ENCODE measurements around the gene FBXO34. TPM values are rescaled to one million over a fixed set of nuclear protein-coding genes. Genes with fewer than 3 reads are reported as not detected.

The FBXO34 gene
- total and polyA plus RNA-seq, 10 of the 15 experiments (the other 5 are each of a cell fraction or from before 2014, with no cell fraction given): 5.6 to 22.8 (median 17.6) TPM

- ATAC-seq: no peak
- H3K9ac ChIP-seq (ENCODE audit: control insufficient read depth, insufficient read depth, low read length): no peak overlapping the region
- TF ChIP-seq, protein P1, sequence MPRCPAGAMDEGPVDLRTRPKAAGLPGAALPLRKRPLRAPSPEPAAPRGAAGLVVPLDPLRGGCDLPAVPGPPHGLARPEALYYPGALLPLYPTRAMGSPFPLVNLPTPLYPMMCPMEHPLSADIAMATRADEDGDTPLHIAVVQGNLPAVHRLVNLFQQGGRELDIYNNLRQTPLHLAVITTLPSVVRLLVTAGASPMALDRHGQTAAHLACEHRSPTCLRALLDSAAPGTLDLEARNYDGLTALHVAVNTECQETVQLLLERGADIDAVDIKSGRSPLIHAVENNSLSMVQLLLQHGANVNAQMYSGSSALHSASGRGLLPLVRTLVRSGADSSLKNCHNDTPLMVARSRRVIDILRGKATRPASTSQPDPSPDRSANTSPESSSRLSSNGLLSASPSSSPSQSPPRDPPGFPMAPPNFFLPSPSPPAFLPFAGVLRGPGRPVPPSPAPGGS (IDR thresholded peaks at IDR 0.05; ENCODE audit: borderline replicate concordance, insufficient read depth, low read depth, low read length, poor library complexity, severe bottlenecking): no peak
- TF ChIP-seq DPF2 (IDR thresholded peaks at IDR 0.05) (no peak), ZSCAN29 (IDR thresholded peaks at IDR 0.05) (no peak), BACH1 (IDR thresholded peaks at IDR 0.05; ENCODE audit: borderline replicate concordance) (no peak), TBL1XR1 (IDR thresholded peaks at IDR 0.05; ENCODE audit: low read depth, low read length) (no peak), SMAD1 (IDR thresholded peaks at IDR 0.05; ENCODE audit: low read depth, partially characterized antibody) (no peak), RCOR1 (conservative IDR thresholded peaks at IDR 0.05; ENCODE audit: low read depth, low read length) (no peak), E2F4 (IDR thresholded peaks at IDR 0.05; ENCODE audit: low read depth, low read length) (no peak), KLF5 (IDR thresholded peaks at IDR 0.05; ENCODE audit: partially characterized antibody) (no peak), NFYA (IDR thresholded peaks at IDR 0.05; ENCODE audit: borderline replicate concordance, low read depth, low read length) (no peak), CHD4 (IDR thresholded peaks at IDR 0.05) (no peak), NR2C2 (IDR thresholded peaks at IDR 0.05; ENCODE audit: borderline replicate concordance, control insufficient read depth, insufficient read length, low read depth) (no peak), RUNX3 (IDR thresholded peaks at IDR 0.05; ENCODE audit: low read length) (no peak), TARDBP (IDR thresholded peaks at IDR 0.05; ENCODE audit: borderline replicate concordance) (no peak), PAX8 (IDR thresholded peaks at IDR 0.05) (no peak), WRNIP1 (IDR thresholded peaks at IDR 0.05; ENCODE audit: borderline replicate concordance, low read depth, low read length) (no peak)
- TF ChIP-seq, protein P2, sequence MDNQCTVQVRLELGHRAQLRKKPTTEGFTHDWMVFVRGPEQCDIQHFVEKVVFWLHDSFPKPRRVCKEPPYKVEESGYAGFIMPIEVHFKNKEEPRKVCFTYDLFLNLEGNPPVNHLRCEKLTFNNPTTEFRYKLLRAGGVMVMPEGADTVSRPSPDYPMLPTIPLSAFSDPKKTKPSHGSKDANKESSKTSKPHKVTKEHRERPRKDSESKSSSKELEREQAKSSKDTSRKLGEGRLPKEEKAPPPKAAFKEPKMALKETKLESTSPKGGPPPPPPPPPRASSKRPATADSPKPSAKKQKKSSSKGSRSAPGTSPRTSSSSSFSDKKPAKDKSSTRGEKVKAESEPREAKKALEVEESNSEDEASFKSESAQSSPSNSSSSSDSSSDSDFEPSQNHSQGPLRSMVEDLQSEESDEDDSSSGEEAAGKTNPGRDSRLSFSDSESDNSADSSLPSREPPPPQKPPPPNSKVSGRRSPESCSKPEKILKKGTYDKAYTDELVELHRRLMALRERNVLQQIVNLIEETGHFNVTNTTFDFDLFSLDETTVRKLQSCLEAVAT (IDR thresholded peaks at IDR 0.05): no peak
- TF ChIP-seq, protein P3, sequence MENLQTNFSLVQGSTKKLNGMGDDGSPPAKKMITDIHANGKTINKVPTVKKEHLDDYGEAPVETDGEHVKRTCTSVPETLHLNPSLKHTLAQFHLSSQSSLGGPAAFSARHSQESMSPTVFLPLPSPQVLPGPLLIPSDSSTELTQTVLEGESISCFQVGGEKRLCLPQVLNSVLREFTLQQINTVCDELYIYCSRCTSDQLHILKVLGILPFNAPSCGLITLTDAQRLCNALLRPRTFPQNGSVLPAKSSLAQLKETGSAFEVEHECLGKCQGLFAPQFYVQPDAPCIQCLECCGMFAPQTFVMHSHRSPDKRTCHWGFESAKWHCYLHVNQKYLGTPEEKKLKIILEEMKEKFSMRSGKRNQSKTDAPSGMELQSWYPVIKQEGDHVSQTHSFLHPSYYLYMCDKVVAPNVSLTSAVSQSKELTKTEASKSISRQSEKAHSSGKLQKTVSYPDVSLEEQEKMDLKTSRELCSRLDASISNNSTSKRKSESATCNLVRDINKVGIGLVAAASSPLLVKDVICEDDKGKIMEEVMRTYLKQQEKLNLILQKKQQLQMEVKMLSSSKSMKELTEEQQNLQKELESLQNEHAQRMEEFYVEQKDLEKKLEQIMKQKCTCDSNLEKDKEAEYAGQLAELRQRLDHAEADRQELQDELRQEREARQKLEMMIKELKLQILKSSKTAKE (IDR thresholded peaks at IDR 0.05; ENCODE audit: low read depth, poor library complexity, severe bottlenecking): no peak
- H3K4me2 ChIP-seq (ENCODE audit: control insufficient read depth, insufficient read depth): no peak overlapping the region
- in situ Hi-C loops (cut with MboI) (no loop called here), intact Hi-C loops (cut with micrococcal nuclease; ENCODE audit: unreplicated experiment) (no loop called here)
- H3K36me3 ChIP-seq (ENCODE audit: control insufficient read depth in 2 of 2, insufficient read depth in 2 of 2, low read length in 1 of 2): no peaks in the 10 kb centered on the region
- ChIA-PET RAD21 (ENCODE audit: unreplicated experiment) (no interaction called here), CTCF (interaction anchor here (0.9 kb wide), 1 partner anchor 10 kb away, joined by 3 read pairs; no protein-coding TSS in a partner anchor), POLR2A (interaction anchor here (2.4 kb wide), 1 partner anchor 15 kb away, joined by 6 read pairs; no protein-coding TSS in a partner anchor), SMC1A (ENCODE audit: uncharacterized antibody, unreplicated experiment) (interaction anchor here (1.1 to 2.7 kb wide), 2 partner anchors 15 kb away, joined by 4 to 15 read pairs; no protein-coding TSS in a partner anchor)
- no peak for DNase-seq (ENCODE audit: low read depth, low spot score)
- H3K27me3 ChIP-seq (replicated peaks in 1 of 2; ENCODE audit: control insufficient read depth in 2 of 2, insufficient read depth in 2 of 2, low read length in 1 of 2): no peaks in the 10 kb centered on the region
- no peak overlapping the region for H3K27ac ChIP-seq (ENCODE audit: control insufficient read depth, insufficient read depth)
- H3K9me3 ChIP-seq (replicated peaks; ENCODE audit: control insufficient read depth, insufficient read depth, low read length): no peaks in the 10 kb centered on the region; the same call in none of the 3 replicates
- WGBS (ENCODE audit: insufficient coverage, insufficient replicate concordance, low lambda C conversion rate, missing lambda C conversion rate): 87% methylated on average over 1 of the region's 1 CpG
- H3K4me1 ChIP-seq (ENCODE audit: control insufficient read depth, insufficient read depth, low read length): no peaks in the 10 kb centered on the region
- H2AFZ ChIP-seq (ENCODE audit: control insufficient read depth, low read depth, low read length): no peak overlapping the region
- H3K79me2 ChIP-seq (ENCODE audit: control insufficient read depth, insufficient read depth, low read length): no peaks in the 10 kb centered on the region
- no peak for FAIRE-seq
- no peaks in the 10 kb centered on the region for H4K20me1 ChIP-seq (ENCODE audit: control insufficient read depth, insufficient read depth)
- BruUV-seq (replicated peaks): no TSS peak
- no peak overlapping the region for H3K4me3 ChIP-seq
Observed at GRCh38 chr14:55318694-55319093, 47.5 kb downstream of the FBXO34 start.

All from GM12878 (cell line).